GM19035 (cell line): Measurements from ENCODE around the gene THBS2.

ENCODE experiments used
- ATAC-seq: cut with Tn5 transposase; IDR thresholded peaks from one replicate; pipeline ENCODE4 v1.9.1; 2021; ENCODE audit not compliant: unreplicated experiment

THBS2 gene

GRCh38 chr6:169168706-169169105, 84.9 kb downstream of the THBS2 start:
- no peak for ATAC-seq

- no peak for ATAC-seq
These were observed 85.4 kb downstream of the THBS2 start for GRCh38 chr6:169168302-169168630.

GRCh38 chr6:169167581-169168301, 85.9 kb downstream of the THBS2 start:
- no peak for ATAC-seq

- no peak for ATAC-seq
These were observed 86.6 kb downstream of the THBS2 start for GRCh38 chr6:169166896-169167580.
